ENCODE measurements around the gene PDZRN4.

- TF ChIP-seq CTCF (IDR thresholded peaks at IDR 0.05) (no peak), POLR2A (IDR thresholded peaks at IDR 0.05) (no peak)
These were observed 248.0 kb downstream of the PDZRN4 start for GRCh38 chr12:41436076-41436475.
